ENCODE data around the gene PKNOX2.

The PKNOX2 gene

DNA sequence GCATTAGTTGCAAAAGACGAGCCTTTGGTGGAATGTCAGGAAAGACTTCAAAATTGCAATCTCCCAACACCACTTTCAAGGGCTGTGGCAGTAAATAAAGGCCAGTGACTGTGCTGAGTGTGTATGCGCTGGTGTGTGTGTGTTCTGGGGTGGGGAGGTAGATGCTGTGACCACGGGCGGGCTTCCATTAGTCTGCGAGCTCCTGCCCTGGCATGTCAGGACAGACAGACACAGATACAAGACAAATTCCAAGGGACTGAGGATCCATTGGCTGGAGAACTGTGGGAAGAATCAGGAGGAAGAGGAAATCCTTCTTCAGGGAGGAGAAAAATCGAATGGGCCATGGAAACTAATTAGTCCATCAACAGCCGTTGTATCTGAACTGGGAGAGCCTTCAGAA is 248.0 kb downstream of the PKNOX2 start:
- no peak for DNase-seq (ENCODE audit: low spot score)

DNA sequence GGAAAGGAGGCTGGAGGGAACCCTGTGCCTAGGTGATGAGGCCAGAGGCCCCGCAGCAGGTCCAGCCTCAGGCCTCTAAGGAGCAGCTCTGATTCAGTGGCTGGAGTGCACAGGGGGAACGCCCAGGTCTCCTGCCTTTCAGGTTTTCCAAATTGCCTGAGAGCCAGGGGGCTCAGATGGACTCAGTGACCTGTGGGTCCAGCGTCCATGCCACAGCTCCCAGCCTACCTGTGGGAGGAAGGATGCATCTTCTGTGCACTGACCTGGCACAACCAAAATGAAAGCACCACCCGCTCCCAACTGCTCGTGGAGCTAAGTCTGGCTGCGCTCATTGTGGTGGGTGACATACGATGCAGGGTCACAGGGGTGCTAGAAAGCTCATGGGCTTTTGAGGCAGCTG is 248.7 kb downstream of the PKNOX2 start:
- DNase-seq (ENCODE audit: low spot score), result no peak

DNA sequence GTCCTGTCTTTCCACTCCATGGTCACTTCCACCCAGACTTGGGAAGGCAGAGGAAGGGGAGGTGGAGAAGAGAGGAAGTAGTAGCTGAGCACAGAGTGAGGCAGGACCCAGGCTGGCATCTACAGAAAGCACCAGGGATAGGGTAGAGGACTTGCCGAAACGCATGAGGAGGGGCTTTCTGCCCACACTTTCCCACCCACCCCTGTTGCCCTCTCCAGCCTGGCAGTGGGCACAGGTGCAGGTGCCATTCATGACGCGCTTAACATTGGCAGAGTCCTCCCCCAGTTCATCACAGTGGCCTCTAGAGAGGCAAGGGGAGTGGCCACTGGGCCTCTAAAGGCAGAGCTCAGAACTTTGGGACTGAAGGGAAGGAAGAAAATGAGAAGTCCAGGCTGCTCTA is 249.6 kb downstream of the PKNOX2 start:
- no peak for DNase-seq (ENCODE audit: low spot score)

DNA sequence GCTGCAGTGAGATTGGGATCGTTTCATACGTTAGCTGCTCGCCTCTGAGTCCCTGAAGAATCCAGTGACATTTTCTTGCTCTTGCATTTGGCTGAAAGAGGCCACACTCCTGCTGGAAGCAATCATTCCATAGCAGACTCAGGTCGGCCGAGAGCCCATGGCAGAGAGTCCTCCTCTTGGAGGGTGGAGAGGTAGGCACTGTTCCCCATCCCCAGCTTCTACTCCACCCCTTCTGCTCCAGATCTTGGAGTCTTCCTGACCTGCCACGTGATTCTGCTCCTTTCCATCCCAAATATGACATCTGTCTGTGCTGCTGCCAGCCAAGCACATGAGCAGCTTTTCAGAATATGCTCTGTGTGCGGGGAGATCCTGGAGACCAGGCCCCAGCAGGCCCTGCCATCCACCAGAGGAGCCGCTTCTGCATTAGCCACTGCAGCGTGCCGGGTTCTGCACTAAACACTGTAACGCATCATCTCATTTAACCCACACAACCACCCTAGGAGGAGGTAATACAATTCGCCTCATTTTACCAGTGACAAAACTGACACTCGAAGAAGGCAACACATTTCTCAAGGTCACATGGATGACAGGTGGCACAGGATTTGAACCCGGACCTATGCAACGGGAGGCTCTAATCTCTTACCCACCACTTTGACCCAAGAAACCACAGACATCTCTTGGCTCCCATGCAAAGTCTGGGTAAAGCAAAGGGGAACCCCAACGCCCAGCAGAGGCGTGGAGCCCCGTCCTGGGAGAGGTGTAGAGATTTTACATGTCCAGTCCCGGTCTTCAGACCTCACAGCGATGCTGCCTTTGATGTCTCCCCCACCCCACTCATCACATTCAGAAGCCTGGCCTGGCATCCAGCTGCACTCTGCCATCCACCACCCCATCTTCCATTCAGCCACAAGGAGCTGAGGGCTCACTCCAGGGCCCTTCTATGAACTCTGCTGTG is 252.7 kb downstream of the PKNOX2 start:
- no peak for DNase-seq (ENCODE audit: low spot score)

DNA sequence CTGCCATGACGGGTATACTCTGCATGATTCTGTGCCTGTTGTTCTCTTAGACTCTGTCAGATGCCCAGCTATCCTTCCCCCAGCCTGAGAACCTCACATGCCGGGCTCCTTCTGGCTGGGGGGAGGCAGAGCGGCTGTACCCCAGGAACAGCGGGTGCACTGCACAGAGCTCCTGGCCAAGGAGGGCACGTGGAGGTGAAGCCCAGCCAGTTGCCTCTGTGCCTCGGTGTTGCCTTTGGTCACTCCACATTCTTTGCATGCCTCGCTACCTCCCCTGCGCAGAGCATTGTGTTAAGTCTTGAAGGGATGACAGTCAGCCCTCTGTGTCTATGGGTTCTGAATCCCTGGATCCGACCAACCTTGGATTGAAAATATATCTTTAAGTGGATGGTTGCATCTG is 253.8 kb downstream of the PKNOX2 start:
- no peak for DNase-seq (ENCODE audit: low spot score)

DNA sequence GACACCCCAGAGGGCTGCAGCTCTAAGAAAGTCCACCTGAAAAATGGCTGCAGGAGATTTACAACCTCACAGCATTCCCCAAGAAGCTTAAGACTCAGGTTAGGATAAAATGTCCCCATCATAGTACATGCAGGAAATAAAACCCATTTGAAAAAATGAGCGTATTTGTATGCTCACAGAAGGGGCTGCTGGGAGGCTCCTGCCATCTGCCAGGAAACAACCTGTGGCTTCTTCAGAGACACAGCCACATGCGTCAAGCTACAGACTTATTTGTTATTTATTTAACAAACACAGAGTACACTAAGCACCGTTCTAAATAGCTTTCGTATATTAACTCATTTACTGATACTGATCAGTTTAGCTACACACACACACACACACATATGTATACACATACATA is 258.1 kb downstream of the PKNOX2 start:
- no peak for DNase-seq (ENCODE audit: low spot score)

DNA sequence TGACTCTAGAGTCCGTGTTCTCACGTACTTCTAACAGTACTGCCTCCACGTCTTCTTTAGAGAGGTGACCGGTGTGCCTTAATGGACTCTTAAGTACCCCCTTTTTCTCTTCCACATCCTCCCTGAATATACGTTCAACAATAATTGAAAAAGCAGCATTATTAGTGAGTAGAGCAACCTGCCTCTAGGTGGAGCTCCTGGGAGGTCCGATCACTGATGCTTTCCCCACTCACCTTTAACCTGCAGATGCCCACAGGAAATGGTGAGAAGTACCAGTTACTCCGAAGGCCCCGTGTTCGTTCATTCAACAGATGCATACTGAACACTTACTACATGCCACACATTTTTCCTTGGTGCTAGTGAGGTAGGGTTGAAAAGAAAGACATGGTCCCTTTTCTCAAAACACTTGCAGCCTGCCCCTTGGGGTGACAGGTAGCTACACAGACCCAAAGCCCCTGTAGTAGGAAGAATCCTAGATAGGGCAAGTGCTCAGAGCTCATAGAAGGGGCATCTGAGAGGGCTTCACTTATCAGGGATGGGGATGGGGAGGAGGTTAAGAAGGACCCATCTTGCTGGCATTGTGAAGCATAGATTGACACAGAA is 258.8 kb downstream of the PKNOX2 start:
- no peak for DNase-seq (ENCODE audit: low spot score)

DNA sequence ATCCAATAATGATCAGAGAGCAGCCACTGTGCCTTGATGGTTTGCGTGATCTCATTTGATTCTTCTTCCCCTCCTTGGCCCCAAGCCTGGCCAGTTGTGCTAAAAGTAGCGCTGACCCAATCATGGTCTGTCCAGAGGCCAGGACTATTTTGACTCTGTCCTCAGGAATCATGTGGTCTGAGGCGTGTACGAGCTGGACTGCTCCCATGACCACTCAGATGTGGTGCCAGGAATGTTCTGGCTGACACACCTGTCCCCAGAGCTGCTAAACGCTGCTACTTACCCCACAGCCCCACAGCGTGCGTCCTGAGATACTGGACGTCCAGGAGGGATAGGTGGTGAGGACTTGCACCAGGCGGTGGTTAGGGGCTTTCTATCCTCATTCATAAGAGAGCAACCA is 261.1 kb downstream of the PKNOX2 start:
- DNase-seq (ENCODE audit: low spot score), result no peak

DNA sequence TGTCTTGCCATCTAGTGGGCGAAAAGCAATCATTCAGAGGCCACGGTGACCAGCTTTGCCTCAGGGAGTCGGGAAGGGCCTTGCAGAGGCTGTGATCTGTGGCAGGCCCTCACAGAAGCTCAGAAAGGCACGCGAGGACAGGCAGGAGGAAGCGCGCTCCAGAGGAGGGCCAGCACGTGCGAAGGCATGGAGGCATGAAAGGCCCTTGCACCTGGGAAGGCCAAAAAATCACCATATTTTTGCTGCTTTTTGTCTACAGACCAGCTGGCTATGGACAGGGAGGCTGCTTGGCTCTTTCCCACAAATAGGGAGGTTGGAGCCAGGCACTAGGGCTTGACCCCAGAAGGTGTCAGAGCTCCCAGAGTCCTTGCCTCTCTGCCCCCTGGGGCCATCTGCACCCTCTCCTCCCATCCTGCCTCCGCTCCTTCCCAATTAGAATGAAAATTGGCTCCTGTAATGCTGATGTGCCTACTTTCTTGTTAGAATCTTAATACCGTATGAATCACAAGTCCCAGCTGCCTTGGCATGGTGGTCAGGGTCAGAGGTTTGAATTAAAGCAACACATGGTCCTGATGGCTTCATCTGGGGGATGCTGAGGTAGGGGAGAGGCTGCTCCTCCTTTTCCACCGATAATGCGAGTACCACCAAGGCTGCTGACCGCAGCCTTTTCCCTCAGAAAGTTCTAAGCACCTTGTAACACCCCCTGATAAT is 262.4 kb downstream of the PKNOX2 start:
- DNase-seq (ENCODE audit: low spot score), result no peak

DNA sequence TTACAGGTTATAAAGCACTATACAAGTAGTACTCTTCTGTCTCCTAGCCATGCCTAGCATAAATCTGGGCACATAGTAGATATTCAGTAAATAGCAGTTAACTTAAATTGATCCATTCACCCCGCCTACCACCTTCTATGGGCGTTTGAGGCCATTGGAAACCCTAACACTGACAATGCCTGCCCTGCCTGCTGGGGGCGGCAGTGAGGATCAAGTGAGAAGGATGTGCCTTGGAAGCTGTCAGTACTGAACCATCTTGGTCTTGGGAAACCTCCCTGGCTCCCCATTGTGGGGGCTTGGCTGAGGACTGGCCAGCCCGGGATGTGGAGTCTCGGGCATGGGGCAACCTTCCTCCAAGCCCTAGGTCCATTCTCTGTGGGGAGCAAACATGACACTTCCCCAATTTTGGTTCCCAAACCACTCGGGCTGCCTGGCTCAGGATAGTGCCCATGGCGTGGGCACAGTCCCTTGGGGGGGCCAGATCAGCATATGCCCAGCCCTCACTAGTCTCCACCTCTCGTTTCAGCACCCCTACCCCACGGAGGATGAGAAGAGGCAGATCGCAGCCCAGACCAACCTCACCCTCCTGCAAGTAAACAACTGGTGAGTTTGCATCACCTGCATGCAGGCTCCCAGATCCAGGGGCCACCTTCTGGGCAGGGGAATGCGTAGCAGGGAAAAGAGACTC is 264.1 kb downstream of the PKNOX2 start:
- no peak for DNase-seq (ENCODE audit: low spot score)

DNA sequence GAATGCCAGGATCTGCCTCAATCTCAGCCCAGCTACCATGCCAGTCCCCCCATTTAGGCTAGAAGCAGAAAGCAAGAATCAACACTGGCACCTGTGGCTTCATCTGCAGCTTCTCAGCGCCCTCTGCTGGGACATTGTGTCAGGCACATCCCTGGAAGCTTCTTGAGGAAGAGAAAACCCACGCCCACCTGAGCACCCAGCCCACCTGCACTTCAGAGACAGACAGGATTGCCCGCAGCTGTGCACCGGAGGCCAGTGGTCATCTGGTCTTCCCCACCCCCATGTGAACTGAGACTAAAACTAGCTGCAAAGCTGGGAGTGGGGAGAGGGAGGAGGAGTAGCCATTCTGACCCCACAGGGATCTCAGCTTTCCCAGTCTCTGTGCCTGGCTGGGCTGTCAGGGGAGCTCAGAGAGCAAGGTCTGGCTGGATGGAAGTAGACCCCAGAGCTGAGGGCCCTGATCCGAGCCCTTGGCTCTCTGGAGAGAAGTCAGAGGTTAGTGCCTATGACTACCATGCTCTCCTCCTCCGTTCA is 264.7 kb downstream of the PKNOX2 start:
- DNase-seq (ENCODE audit: low spot score), result peak; percentile 21

DNA sequence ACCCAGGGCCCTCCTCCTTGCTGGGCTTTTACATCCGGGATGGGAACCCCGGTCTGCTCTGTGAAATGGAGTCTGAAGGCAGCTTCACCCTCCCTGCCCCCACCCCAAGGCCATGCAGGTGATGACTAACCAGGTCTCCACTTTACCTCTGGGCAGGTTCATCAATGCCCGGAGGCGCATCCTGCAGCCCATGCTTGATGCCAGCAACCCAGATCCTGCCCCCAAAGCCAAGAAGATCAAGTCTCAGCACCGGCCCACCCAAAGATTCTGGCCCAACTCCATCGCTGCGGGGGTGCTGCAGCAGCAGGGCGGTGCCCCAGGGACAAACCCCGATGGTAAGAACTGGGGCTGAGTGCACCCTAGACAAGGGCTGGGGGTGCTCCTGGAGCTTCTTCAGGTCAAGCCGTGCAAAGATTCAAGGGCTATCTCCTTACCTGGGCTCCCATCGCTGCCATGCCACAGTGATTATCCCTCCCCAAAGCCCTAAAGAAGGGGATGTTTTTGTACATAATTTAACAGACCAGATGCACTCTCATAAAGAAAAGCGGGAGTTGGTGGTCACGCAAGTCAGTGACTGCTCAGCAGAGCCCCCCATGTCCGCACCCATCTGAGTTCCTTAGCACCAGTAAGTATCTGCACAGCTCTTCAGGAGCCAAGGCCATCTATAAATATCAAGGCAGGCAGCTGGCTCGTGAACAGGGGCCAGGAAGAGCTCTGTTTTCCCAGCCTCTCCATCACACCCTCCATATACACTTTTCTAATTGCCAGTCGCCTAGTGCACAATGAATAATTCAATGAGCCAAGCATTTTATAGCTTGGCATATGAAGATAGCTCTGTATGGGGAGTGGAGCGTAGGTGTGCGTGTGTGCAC is 265.5 kb downstream of the PKNOX2 start:
- no peak for DNase-seq (ENCODE audit: low spot score)

DNA sequence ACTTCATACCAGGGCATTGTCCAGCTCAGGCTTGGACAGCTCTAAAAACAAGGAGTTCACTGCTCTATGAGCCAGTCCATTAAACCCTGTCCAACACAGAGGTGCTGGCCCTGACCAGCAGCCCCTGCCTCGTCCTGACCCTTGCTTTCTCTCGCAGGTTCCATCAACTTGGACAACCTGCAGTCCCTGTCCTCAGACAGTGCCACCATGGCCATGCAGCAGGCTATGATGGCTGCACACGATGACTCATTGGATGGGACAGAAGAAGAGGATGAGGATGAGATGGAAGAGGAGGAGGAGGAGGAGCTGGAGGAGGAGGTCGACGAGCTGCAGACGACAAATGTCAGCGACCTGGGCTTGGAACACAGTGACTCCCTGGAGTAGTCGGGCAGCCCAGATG is 266.5 kb downstream of the PKNOX2 start:
- no peak for DNase-seq (ENCODE audit: low spot score)

DNA sequence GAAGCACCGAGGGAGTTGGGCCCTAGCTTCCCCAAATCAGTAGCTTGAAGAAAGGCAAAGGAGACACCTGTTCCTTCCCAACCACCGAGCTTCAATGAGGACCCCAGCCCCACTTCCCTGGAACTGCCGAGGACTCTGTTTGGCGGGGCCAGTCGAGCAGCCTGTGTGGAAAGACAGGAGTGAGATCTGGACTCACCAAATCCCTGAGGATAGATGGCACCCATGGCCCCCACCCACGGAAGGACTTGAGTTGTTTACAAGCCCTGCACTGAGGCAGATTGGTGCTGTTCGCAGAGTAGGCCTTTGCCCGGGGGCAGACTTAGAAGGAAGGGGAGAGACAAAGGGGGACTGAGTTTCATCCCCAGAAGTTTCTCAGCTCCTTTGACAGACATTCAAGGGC is 266.9 kb downstream of the PKNOX2 start:
- no peak for DNase-seq (ENCODE audit: low spot score)

DNA sequence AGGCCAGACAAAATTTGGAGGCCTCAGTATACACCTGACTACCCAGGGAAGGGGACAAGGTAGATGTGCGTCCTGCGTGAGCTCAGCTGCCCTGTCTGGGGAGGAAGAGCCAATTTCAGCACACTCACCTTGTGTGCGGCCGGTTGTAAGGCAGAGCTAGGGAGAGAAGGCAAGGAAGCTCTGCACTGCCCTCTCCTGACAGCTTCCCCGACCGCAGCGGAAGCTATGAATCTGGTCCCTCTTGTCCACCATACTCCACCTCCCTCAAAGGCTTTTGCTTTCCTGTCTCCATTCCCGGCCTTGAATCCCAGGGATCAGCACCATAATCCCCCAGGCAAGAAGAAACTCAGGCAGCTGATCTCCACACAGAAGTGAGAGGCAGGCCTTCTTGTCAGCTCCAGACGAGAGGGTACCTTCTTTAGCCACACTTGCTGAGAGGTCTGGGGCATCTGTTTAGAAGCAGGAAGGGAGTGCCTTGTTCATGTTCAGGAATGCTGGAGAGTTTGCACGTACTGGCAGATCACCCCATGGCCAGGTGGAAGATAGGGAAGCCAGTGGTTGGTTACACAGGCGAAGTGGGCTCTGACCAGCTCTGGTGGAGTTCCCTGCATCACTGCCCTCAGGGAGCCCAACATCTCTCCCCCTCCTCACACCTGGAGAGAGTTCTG is 269.0 kb downstream of the PKNOX2 start:
- DNase-seq (ENCODE audit: low spot score), result peak; percentile 31

DNA sequence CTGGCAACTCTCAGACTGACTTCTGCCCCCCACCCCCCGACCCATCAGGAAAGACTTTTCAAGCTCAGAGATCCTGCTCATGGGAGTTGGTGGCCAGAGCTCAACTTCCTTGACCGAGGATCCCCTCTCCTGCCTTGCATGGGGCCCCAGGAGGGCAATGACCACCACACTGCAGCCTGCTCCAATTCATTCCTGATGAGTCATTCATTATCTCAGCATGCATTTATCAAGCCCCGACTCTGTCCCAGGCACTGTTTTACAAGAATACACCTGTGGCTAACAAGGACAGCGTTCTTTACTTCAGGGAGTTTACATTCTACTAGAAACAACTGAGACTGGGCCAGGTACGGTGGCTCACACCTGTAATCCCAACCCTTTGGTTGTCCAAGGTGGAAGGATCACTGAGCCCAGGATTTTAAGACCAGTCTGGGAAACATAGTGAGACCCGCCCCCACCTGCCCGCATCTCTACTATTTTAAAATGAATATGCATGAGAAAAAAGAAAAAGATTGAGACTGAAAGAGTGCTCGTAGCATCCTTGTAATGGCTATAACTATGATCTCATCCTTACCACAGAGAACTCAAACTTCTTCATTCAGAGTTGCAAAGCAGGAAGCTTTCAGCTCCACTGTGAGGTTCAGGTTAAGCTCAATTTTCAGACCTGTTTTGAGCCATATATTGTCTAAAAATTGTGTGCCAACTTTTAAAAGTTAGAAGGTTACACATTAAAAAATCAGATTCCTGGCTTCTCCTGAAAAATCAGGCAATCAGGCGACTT is 271.1 kb downstream of the PKNOX2 start:
- no peak for DNase-seq (ENCODE audit: low spot score)

DNA sequence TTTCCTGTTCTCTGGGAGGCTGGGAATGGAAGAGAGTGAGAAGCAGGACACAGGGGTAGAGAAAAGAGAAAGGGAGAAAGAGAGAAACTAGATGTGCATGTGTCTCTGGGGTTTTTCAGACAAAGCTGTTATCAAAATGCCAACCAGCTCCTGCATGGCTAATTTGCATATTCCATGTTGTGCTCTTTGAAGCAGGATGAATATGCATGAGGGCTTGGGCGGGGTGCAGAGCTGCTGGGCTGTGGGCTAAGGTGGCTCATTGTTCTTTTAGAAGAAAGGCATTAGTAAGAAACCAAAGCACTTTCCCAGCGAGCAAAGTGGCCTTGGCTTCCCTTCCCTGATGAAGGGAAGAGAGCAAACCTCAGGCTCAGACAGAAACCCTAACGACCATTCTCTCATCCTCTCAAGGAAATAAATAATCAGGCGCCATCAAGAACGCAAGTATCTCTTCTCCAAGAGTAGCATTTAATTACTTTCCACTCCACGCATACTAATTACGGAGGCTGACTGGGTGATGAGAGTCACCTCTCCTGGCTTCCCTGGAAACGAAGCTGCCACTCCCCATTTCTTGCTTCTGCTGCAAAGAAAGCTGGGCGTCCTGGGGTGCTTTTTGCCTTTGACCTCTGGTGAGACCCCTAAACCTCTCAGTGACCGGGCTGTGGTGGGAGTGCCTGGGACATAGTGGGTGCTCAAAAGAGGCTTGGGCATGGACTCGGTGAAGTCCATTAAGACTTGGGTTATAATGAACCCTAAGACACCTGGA is 277.3 kb downstream of the PKNOX2 start:
- no peak for DNase-seq (ENCODE audit: low spot score)

DNA sequence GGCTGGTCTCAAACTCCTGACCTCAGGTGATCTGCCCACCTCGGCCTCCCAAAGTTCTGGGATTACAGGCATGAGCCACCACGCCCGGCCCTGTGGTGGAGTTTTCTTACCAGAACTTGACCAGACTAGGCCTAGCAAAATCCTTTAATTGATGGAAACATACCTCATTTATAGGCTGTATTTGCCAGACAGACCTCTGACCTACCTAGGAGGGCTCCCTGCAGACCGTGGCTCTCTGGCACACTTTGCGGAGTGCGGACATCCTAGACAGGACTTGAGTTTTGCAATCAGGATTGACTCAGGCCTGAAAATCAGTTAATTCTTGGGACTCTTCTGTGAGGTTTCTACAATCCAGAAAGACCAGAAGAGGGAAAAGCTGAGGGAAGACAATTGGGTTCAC is 278.4 kb downstream of the PKNOX2 start:
- no peak for DNase-seq (ENCODE audit: low spot score)

DNA sequence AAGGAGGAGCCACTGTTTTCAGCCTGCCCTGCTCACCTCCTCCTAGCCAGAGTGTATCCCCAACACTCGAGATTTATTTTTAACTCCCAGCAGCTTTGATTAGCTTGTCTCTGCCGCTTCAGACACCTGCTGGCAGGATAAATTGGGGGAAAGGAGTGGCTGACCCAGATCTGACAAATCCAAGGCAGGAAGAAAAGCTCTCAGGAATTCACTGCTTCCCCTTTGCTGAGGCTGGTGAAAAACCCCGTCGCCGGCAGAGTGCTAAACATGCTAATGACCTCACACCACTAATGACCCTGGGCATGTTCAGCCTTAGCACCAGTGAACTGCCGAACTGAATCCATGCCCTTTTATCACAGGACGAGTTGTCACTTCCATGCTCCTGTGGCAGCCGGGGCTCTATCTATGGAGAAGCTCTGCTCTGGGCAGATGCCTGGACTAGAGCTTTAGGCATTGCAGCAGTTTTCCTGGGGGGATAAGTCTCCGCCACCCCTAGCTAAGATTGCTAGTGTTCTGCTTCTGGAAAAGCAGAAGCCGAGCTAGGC is 279.3 kb downstream of the PKNOX2 start:
- no peak for DNase-seq (ENCODE audit: low spot score)

All from HuH-7.5 (cell line).